ENCODE measurements around the gene EXOSC1.
A peak's percentile ranks its signal among the peaks of the same experiment; 100 is the strongest.

GRCh38 chr10:97407211-97407951, 38.4 kb downstream of the EXOSC1 start:
- TF ChIP-seq, protein P1, sequence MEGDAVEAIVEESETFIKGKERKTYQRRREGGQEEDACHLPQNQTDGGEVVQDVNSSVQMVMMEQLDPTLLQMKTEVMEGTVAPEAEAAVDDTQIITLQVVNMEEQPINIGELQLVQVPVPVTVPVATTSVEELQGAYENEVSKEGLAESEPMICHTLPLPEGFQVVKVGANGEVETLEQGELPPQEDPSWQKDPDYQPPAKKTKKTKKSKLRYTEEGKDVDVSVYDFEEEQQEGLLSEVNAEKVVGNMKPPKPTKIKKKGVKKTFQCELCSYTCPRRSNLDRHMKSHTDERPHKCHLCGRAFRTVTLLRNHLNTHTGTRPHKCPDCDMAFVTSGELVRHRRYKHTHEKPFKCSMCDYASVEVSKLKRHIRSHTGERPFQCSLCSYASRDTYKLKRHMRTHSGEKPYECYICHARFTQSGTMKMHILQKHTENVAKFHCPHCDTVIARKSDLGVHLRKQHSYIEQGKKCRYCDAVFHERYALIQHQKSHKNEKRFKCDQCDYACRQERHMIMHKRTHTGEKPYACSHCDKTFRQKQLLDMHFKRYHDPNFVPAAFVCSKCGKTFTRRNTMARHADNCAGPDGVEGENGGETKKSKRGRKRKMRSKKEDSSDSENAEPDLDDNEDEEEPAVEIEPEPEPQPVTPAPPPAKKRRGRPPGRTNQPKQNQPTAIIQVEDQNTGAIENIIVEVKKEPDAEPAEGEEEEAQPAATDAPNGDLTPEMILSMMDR (IDR thresholded peaks at IDR 0.05): peak in 1 of 3 donors; percentile 56
- TF ChIP-seq POLR2A (IDR thresholded peaks at IDR 0.05): no peak

Data from lower leg skin (tissue), 3 donors.